Panc1 (cell line): Measurements from ENCODE around the gene CDCA4.

ENCODE experiments used
- CTCF ChIP-seq: fragments of 450-650 bp; IDR thresholded peaks from 2 replicates; pipeline ENCODE4 v1.5.1; 2017; ENCODE audit warnings: mild to moderate bottlenecking
- POLR2AphosphoS5 ChIP-seq: IDR thresholded peaks from 2 replicates; pipeline ENCODE4 v1.6.1; 2012; ENCODE audit warnings: mild to moderate bottlenecking, low read depth, low read length, moderate library complexity
- REST ChIP-seq, 2 experiments: IDR thresholded peaks; 2 replicates each; pipeline ENCODE4 v1.6.1; 2011 to 2012; ENCODE audit warnings: low read depth in 2 of 2, control low read depth in 1 of 2, low read length in 1 of 2, mild to moderate bottlenecking in 1 of 2, moderate library complexity in 1 of 2; ENCODE audit not compliant: insufficient read depth in 1 of 2

- TF ChIP-seq CTCF (no peak), POLR2AphosphoS5 (no peak), REST (IDR thresholded peaks at IDR 0.05; ENCODE audit: insufficient read depth in 1 of 2, low read depth in 2 of 2, low read length in 1 of 2) (no peak)
Measured at GRCh38 chr14:105022276-105022670, 1.4 kb upstream of the CDCA4 start.
